ENCODE data around the gene HIC1. TPM values are rescaled to one million over a fixed set of nuclear protein-coding genes. Genes with fewer than 3 reads are reported as not detected.

Gene HIC1
- total and polyA plus RNA-seq, 9 of the 15 experiments (the other 6 are each of a cell fraction or from before 2014, with no cell fraction given), result 0.01 to 2.5 (median 0.18) TPM

DNA sequence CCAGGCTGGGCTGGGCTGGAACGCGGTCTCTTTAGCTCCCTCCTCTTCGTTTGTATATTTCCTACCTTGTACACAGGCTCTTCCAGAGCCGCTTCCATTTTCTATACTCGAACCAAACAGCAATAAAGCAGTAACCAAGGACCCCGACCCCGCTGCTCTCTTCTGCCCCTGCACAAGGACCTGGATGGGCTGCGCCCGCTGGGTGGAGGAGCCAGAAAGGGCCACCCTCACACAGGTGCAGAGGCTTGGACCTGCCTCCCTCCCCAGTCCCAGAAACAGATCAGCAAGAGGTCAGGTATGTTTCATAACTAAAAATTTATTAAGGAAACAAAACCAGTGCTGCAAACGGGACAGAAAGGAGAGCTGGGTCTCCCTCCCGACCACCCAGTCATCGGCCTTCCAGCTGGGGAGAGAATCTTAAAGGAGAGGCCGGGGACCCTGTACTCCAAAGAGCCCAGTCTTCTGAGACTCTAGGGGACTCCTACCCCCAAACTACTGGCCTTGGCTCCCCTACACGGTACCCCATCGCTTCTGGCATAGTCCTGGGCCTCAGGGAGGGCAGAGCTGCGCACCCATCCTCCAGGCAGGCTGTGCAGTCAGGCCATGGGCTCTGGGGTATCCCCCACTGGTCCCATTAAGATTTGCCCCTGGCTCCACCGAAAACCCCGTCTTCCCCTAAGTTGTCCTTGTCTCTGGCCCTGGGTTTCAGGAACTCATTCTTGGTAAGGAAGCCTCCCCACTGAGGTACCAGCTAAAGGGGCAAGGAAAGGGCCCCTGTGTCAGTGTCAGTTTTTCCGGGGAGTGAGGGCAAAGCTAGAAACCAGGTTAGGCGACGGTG, 4.9 kb downstream of the HIC1 start (continued):
- TF ChIP-seq PCBP1 (IDR thresholded peaks at IDR 0.05; ENCODE audit: low read depth, low read length, poor library complexity, severe bottlenecking) (no peak), SNIP1 (IDR thresholded peaks at IDR 0.05; ENCODE audit: low read depth) (no peak), GATA2 (CRISPR knock-in tag; IDR thresholded peaks at IDR 0.05) (no peak)

DNA sequence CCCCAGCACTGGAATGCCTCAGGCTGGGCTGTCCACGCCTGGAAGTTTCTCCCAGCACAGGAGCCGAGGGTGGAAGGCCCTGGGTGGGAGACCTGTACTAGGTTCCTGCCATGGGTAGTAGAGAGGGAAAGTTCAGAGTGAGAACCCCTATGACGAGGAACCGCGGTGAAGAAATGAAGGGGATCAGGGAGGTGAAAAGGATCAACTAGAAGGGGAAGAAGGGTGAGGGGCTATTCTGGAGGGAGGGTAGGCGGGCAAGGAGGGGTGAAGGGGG, 5.4 kb downstream of the HIC1 start:
- WGBS (ENCODE audit: insufficient coverage, low coverage, missing lambda C conversion rate), result 81% methylated on average over 3 of the region's 6 CpGs
- ChIA-PET CTCF (ENCODE audit: low intra/inter-chr PET ratio) (no interaction called here), POLR2A (no interaction called here)
- in situ Hi-C loops (cut with MboI) (loop anchor here (10.0 kb wide), 1 partner anchor 184 kb away; no protein-coding TSS in a partner anchor), intact Hi-C loops (cut with micrococcal nuclease) (no loop called here)
- H3K79me2 ChIP-seq (ENCODE audit: control insufficient read depth, insufficient read depth, low read length), result no peaks in the 10 kb centered on the region
- H3K9me3 ChIP-seq (replicated peaks; ENCODE audit: control insufficient read depth, insufficient read depth, low read depth, low read length), result no peaks in the 10 kb centered on the region
- peaks cover 10% of the 10 kb centered on the region; the same call in 1 of the 3 replicates for H3K36me3 ChIP-seq (ENCODE audit: control insufficient read depth, insufficient read depth, low read length)
- no peak overlapping the region for H3K9ac ChIP-seq (ENCODE audit: insufficient read depth in 1 of 2, low read depth in 2 of 2, low read length in 2 of 2)
- no peaks in the 10 kb centered on the region for H3K9me1 ChIP-seq (ENCODE audit: control insufficient read depth, insufficient read depth, low read length)
- H3K27me3 ChIP-seq (ENCODE audit: control insufficient read depth in 2 of 2, insufficient read depth in 2 of 2, low read length in 2 of 2), result no peaks in the 10 kb centered on the region
- H2AFZ ChIP-seq (ENCODE audit: low read depth, low read length), result no peak overlapping the region
- H3K4me2 ChIP-seq (ENCODE audit: insufficient read depth, low read length), result no peak overlapping the region
- ATAC-seq (no peak), FAIRE-seq (no peak), DNase-seq (ENCODE audit: extremely low read depth in 1 of 4, low spot score in 3 of 4) (no peak)
- H3K4me1 ChIP-seq (replicated peaks in 1 of 2; ENCODE audit: control insufficient read depth in 2 of 2, insufficient read depth in 2 of 2, low read length in 2 of 2), result peaks cover 0 to 35% of the 10 kb centered on the region in 2 experiments; a peak in 2 of 5 replicates
- no TSS peak for BruUV-seq (replicated peaks)
- TF ChIP-seq ZNF644 (tag; IDR thresholded peaks at IDR 0.05; ENCODE audit: low read depth), result no peak
- TF ChIP-seq, protein P1, sequence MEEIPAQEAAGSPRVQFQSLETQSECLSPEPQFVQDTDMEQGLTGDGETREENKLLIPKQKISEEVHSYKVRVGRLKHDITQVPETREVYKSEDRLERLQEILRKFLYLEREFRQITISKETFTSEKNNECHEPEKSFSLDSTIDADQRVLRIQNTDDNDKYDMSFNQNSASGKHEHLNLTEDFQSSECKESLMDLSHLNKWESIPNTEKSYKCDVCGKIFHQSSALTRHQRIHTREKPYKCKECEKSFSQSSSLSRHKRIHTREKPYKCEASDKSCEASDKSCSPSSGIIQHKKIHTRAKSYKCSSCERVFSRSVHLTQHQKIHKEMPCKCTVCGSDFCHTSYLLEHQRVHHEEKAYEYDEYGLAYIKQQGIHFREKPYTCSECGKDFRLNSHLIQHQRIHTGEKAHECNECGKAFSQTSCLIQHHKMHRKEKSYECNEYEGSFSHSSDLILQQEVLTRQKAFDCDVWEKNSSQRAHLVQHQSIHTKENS (CRISPR knock-in tag; IDR thresholded peaks at IDR 0.05), result no peak
- TF ChIP-seq, protein P2, sequence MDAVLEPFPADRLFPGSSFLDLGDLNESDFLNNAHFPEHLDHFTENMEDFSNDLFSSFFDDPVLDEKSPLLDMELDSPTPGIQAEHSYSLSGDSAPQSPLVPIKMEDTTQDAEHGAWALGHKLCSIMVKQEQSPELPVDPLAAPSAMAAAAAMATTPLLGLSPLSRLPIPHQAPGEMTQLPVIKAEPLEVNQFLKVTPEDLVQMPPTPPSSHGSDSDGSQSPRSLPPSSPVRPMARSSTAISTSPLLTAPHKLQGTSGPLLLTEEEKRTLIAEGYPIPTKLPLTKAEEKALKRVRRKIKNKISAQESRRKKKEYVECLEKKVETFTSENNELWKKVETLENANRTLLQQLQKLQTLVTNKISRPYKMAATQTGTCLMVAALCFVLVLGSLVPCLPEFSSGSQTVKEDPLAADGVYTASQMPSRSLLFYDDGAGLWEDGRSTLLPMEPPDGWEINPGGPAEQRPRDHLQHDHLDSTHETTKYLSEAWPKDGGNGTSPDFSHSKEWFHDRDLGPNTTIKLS (IDR thresholded peaks at IDR 0.05; ENCODE audit: borderline replicate concordance, low read depth), result no peak
- TF ChIP-seq ESRRB (CRISPR knock-in tag; IDR thresholded peaks at IDR 0.05; ENCODE audit: borderline replicate concordance), result no peak
- no peak for TF ChIP-seq GABPA (tag; conservative IDR thresholded peaks at IDR 0.05; ENCODE audit: low read depth)
- no peak for TF ChIP-seq ZKSCAN8 (CRISPR knock-in tag; IDR thresholded peaks at IDR 0.05)
- H3K4me3 ChIP-seq, result no peak overlapping the region
- H4K20me1 ChIP-seq (replicated peaks; ENCODE audit: control insufficient read depth, insufficient read depth, low read length), result no peaks in the 10 kb centered on the region
- no peak overlapping the region for H3K27ac ChIP-seq (ENCODE audit: extremely low read depth, low read depth, low read length)

Data from K562 (cell line).